Activated CD4-positive, alpha-beta T cell treated with anti-CD3 and anti-CD28 coated beads for 1 hour (primary cell): ENCODE results near the gene BRINP1.

Experiments used
- DNase-seq: peaks from one replicate; pipeline ENCODE4 v3.0.0-alpha.2; 2020

The BRINP1 gene

GRCh38 chr9:119343059-119343990 lies 25.9 kb downstream of the BRINP1 start:
- DNase-seq = no peak

GRCh38 chr9:119339056-119339455 lies 30.2 kb downstream of the BRINP1 start:
- DNase-seq = no peak

- DNase-seq = no peak
These were observed 31.7 kb downstream of the BRINP1 start for GRCh38 chr9:119337573-119337972.

GRCh38 chr9:119334745-119335144 lies 34.5 kb downstream of the BRINP1 start:
- DNase-seq = no peak

GRCh38 chr9:119333507-119334229 lies 35.6 kb downstream of the BRINP1 start:
- no peak for DNase-seq

- no peak for DNase-seq
These were observed 36.7 kb downstream of the BRINP1 start for GRCh38 chr9:119332522-119332921.

- no peak for DNase-seq
These were observed 47.1 kb downstream of the BRINP1 start for GRCh38 chr9:119322184-119322583.

GRCh38 chr9:119318371-119318770 lies 50.9 kb downstream of the BRINP1 start:
- DNase-seq = no peak

GRCh38 chr9:119313846-119314245 lies 55.4 kb downstream of the BRINP1 start:
- no peak for DNase-seq

- DNase-seq = no peak
These were observed 58.5 kb downstream of the BRINP1 start for GRCh38 chr9:119310741-119311140.

GRCh38 chr9:119307471-119307870 lies 61.8 kb downstream of the BRINP1 start:
- DNase-seq = no peak

- no peak for DNase-seq
These were observed 64.7 kb downstream of the BRINP1 start for GRCh38 chr9:119304555-119304954.

GRCh38 chr9:119302988-119303698 lies 66.1 kb downstream of the BRINP1 start:
- no peak for DNase-seq

- DNase-seq = no peak
These were observed 71.0 kb downstream of the BRINP1 start for GRCh38 chr9:119298076-119298853.

- no peak for DNase-seq
These were observed 77.7 kb downstream of the BRINP1 start for GRCh38 chr9:119291554-119291953.

GRCh38 chr9:119289740-119290433 lies 79.3 kb downstream of the BRINP1 start:
- DNase-seq = no peak

GRCh38 chr9:119284587-119285337 lies 84.5 kb downstream of the BRINP1 start:
- DNase-seq = no peak

- DNase-seq = no peak
These were observed 85.1 kb downstream of the BRINP1 start for GRCh38 chr9:119284118-119284517.

GRCh38 chr9:119283078-119283794 lies 86.0 kb downstream of the BRINP1 start:
- no peak for DNase-seq

GRCh38 chr9:119282476-119283077 lies 86.7 kb downstream of the BRINP1 start:
- no peak for DNase-seq
